ENCODE results near the gene NRIP2. TPM values are rescaled to one million over a fixed set of nuclear protein-coding genes. Genes with fewer than 3 reads are reported as not detected.
"Not testable (repeated sequence)": the region's sequence is repeated elsewhere in the genome, so short reads cannot be mapped to it uniquely, and the experiment has no call there.

Gene NRIP2
- total and polyA plus RNA-seq, 12 donors = 1.4 to 4.0 (median 2.5) TPM

DNA sequence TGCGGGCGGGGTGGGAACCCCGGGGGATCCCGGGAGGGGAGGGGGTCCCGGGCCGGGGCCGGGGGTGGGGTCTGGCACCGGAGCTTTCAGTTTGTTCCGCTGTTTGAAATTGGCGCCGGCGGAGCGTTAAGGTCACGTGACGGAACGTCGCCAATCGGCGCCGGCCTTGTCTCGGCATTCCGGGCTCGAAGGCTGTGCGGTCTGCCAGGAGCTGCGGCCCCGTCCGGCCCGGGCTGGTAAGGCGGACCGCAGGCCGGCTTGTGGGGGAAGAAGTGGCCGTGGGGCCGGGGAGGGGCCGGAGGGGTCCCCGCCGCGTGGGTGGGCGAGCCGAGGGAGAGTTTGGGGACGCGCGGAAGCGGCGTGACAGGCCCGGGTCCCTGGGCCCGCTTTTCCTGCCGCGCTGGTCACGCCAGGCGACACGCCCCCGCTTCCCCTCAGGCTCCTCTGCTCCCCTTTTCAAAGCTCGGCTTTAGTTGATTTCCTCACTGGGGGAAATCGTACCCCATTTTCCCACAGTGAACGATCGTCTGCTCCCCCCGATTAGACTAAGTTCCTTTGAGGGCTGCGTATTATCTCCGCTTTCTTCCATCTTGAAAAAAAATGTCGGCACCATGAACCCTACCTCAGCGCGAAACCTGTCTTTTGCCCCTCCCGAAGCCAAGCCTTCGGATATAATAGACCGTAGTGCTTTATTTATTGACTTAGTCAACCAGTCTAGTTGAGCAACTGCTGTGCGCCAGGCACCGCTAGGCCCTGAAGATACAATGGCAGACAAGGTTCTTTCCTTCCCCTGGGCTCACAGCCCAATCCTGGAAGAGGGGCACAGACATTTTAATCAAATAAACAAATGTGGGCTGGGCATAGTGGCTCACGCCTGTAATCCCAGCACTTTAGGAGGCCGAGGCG, 42.5 kb upstream of the NRIP2 start, which contains the start of the genes FOXM1 and RHNO1:
FOXM1 (minus strand) TSS at position 128 of the 906 bp plus-strand sequence. CDS start 2,696 bp downstream, outside the sequence.
RHNO1 (plus strand) TSS at position 177 of the 906 bp plus-strand sequence. CDS start 8,144 bp downstream, outside the sequence.
- Histone ChIP-seq H3K4me1 (peaks cover 10 to 26% (median 18%) of the 10 kb centered on the region in 9 donors), H3K27ac (peak within 1 kb of the TSS in 9 of 10 donors; percentile 61 to 99 (median 88)), H3K4me3 (peak within 1 kb of the TSS; percentile 59 to 99 (median 92)), H3K27me3 (no peaks in the 10 kb centered on the region), H3K9me3 (no peaks in the 10 kb centered on the region), H3K36me3 (peaks cover 0 to 14% (median 0%) of the 10 kb centered on the region in 9 donors)
- ATAC-seq (peak; percentile 94 to 97 (median 96)), DNase-seq (peak; percentile 90 to 91)
- TF ChIP-seq, protein P1, sequence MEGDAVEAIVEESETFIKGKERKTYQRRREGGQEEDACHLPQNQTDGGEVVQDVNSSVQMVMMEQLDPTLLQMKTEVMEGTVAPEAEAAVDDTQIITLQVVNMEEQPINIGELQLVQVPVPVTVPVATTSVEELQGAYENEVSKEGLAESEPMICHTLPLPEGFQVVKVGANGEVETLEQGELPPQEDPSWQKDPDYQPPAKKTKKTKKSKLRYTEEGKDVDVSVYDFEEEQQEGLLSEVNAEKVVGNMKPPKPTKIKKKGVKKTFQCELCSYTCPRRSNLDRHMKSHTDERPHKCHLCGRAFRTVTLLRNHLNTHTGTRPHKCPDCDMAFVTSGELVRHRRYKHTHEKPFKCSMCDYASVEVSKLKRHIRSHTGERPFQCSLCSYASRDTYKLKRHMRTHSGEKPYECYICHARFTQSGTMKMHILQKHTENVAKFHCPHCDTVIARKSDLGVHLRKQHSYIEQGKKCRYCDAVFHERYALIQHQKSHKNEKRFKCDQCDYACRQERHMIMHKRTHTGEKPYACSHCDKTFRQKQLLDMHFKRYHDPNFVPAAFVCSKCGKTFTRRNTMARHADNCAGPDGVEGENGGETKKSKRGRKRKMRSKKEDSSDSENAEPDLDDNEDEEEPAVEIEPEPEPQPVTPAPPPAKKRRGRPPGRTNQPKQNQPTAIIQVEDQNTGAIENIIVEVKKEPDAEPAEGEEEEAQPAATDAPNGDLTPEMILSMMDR (IDR thresholded peaks at IDR 0.05) = peak in 5 of 9 donors; percentile 7 to 50 (median 35)
- intact Hi-C loops (cut with DNase I) = loop anchor here in 1 of 10 donors (5.0 kb wide), 1 partner anchor 155 kb away; no protein-coding TSS in a partner anchor
- WGBS, 2 donors = 1 to 2% methylated on average over 59 to 70 of the region's 70 CpGs

DNA sequence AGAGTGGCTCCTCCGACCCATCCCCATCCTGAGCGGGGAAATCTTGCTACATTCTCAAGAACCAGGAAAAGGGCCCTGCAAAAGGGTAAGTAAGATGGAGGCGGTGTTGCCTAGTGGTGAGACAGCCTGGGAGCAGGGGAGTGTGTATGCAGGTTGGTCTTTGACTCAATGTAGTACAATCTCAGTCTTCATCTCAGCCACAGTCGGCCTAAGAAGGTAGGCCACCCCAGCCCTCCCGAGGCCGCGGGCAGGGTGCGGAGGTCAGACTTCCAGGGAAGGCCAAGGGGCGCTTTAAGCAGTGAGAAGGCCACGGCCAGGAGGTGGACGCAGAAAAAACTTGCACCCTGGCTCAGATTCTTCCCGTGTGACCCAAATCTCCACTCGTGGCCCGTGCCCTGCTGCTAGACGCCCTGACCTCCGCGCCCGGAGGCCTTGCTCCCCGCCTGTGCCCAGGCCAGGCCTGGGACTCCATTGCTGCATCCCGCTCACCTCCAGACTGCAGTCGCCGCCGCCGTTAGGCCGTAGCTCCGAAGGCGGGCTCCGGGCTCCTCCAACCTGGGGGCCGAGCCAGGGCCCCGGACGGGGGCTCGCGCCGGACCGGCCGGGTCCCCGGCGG, 41.7 kb upstream of the NRIP2 start:
- DNase-seq (no peak), ATAC-seq (peak in 3 of 8 donors; percentile 20 to 42 (median 25))
- Histone ChIP-seq H3K27ac (peak overlapping the region in 6 of 10 donors; percentile 84 to 99 (median 90)), H3K36me3 (peaks cover 0 to 19% (median 0%) of the 10 kb centered on the region in 9 donors), H3K4me1 (peaks cover 10 to 26% (median 18%) of the 10 kb centered on the region in 9 donors), H3K4me3 (peak overlapping the region; percentile 59 to 99 (median 92)), H3K9me3 (no peaks in the 10 kb centered on the region), H3K27me3 (no peaks in the 10 kb centered on the region)
- TF ChIP-seq, protein P1 (IDR thresholded peaks at IDR 0.05) = no peak
- 4 to 5% methylated on average over 38 of the region's 38 CpGs for WGBS, 2 donors
- intact Hi-C loops (cut with DNase I) = loop anchor here in 1 of 10 donors (5.0 kb wide), 1 partner anchor 156 kb away; no protein-coding TSS in a partner anchor

DNA sequence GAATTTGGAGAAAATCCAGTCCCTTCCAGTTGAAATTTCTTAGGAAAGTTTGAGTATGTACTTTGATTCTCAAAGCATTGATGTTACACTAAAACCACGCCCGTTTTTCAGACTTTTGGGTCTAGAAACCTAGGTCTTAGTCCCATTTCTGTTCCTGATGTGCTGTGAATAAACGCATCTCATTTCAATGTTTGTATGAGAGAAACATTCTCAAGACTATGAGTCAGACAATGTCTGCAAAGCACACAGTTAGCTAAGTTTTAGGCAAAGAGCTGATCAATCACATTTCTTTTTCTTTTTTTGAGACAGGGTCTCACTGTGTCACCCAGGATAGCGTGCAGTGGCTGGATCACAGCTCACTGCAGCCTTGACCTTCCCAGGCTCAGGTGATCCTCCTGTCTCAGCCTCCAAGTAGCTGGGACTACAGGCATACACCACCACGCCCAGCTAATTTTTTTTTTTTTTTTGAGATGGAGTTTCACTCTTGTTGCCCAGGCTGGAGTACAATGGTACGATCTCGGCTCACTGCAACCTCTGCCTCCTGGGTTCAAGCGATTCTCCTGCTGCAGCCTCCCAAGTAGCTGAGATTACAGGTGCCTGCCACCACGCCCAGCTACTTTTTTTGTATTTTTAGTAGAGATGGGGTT, 34.3 kb upstream of the NRIP2 start:
- intact Hi-C loops (cut with DNase I); H3K27ac ChIP-seq; DNase-seq; ATAC-seq; H3K4me3 ChIP-seq; H3K9me3 ChIP-seq; H3K4me1 ChIP-seq; H3K27me3 ChIP-seq: not testable (repeated sequence)
- peaks cover 0 to 66% (median 0%) of the 10 kb centered on the region in 9 donors for H3K36me3 ChIP-seq
- WGBS, 2 donors = 98 to 99% methylated on average over 9 of the region's 9 CpGs

DNA sequence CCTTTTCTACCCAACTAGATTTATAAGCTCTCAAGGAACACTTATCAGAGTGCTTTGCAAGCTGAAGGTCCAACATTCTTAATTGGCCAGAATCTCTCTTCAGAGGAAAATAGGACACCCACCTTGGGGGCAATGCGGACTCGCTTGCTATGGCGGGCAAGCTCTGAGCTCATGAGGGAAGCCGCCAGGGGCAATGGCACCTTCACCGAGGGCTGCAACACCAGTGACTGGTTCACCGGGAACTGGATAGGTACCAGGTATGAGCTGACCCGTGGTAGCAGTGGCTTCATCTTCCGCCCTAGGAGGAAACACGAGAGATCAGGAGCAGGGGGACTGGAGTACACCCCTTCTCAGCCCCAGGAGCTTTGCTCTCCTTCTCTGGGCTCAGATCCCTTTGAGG, 29.4 kb upstream of the NRIP2 start:
- no peak overlapping the region for H3K4me3 ChIP-seq
- ATAC-seq = no peak
- H3K9me3 ChIP-seq = no peaks in the 10 kb centered on the region
- H3K27me3 ChIP-seq = no peaks in the 10 kb centered on the region
- peaks cover 0 to 92% (median 0%) of the 10 kb centered on the region in 9 donors for H3K36me3 ChIP-seq
- 96 to 98% methylated on average over 9 of the region's 9 CpGs for WGBS, 2 donors
- TF ChIP-seq, protein P1 (IDR thresholded peaks at IDR 0.05) = no peak
- no peak for DNase-seq
- no peak overlapping the region for H3K27ac ChIP-seq
- H3K4me1 ChIP-seq = no peaks in the 10 kb centered on the region
- intact Hi-C loops (cut with DNase I) = no loop called here

DNA sequence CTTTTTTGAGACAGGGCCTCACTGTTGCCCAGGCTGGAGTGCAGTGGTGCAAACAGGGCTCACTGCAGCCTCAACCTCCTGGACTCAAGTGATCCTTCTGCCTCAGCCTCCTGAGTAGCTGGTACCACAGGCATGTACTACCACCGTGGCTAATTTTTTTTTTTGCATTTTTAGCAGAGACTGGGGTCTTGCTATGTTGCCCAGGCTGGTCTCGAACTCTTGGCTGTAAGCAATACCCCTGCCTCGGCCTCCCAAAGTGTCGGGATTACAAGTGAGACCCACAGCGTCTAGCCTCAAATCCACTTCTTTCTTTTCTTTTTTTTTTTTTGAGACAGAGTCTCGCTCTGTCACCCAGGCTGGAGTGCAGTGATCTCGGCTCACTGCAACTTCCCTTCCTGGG, 28.6 kb upstream of the NRIP2 start:
- peaks cover 0 to 92% (median 0%) of the 10 kb centered on the region in 9 donors for H3K36me3 ChIP-seq
- intact Hi-C loops (cut with DNase I); DNase-seq; ATAC-seq; H3K9me3 ChIP-seq; H3K4me3 ChIP-seq; H3K27me3 ChIP-seq; H3K27ac ChIP-seq; H3K4me1 ChIP-seq: not testable (repeated sequence)
- 95 to 96% methylated on average over 6 to 7 of the region's 7 CpGs for WGBS, 2 donors

Data from heart right ventricle (tissue), 16 donors.